ENCODE measurements around the gene RGPD3.
"Not testable (repeated sequence)": the region's sequence is repeated elsewhere in the genome, so short reads cannot be mapped to it uniquely, and the experiment has no call there.

The RGPD3 gene

GRCh38 chr2:106479563-106479962 is 11.3 kb upstream of the RGPD3 start:
- not testable (repeated sequence) for H3K4me3 ChIP-seq (ENCODE audit: low read length); H3K27me3 ChIP-seq (replicated peaks; ENCODE audit: control insufficient read depth, insufficient read depth, low read length); H3K9me3 ChIP-seq (ENCODE audit: control insufficient read depth, low read length); H3K9ac ChIP-seq (ENCODE audit: low read length); H3K4me1 ChIP-seq (ENCODE audit: control insufficient read depth, insufficient read depth, low read length); H3K36me3 ChIP-seq (ENCODE audit: control insufficient read depth, insufficient read depth, low read length, severe bottlenecking); DNase-seq (ENCODE audit: low read depth)

- H3K4me1 ChIP-seq (ENCODE audit: control insufficient read depth, insufficient read depth, low read length); H3K9me3 ChIP-seq (ENCODE audit: control insufficient read depth, low read length); H3K27me3 ChIP-seq (replicated peaks; ENCODE audit: control insufficient read depth, insufficient read depth, low read length); DNase-seq (ENCODE audit: low read depth); H3K4me3 ChIP-seq (ENCODE audit: low read length); H3K36me3 ChIP-seq (ENCODE audit: control insufficient read depth, insufficient read depth, low read length, severe bottlenecking); H3K9ac ChIP-seq (ENCODE audit: low read length): not testable (repeated sequence)
Observed at GRCh38 chr2:106477647-106478046, 9.4 kb upstream of the RGPD3 start.

- DNase-seq (ENCODE audit: low read depth); H3K27me3 ChIP-seq (replicated peaks; ENCODE audit: control insufficient read depth, insufficient read depth, low read length); H3K9ac ChIP-seq (ENCODE audit: low read length); H3K36me3 ChIP-seq (ENCODE audit: control insufficient read depth, insufficient read depth, low read length, severe bottlenecking); H3K4me3 ChIP-seq (ENCODE audit: low read length); H3K4me1 ChIP-seq (ENCODE audit: control insufficient read depth, insufficient read depth, low read length); H3K9me3 ChIP-seq (ENCODE audit: control insufficient read depth, low read length): not testable (repeated sequence)
Observed at GRCh38 chr2:106470658-106471057, 2.4 kb upstream of the RGPD3 start.

GRCh38 chr2:106467516-106467915 is 697 bp downstream of the RGPD3 start:
- not testable (repeated sequence) for DNase-seq (ENCODE audit: low read depth); H3K27me3 ChIP-seq (replicated peaks; ENCODE audit: control insufficient read depth, insufficient read depth, low read length); H3K4me1 ChIP-seq (ENCODE audit: control insufficient read depth, insufficient read depth, low read length); H3K9me3 ChIP-seq (ENCODE audit: control insufficient read depth, low read length); H3K36me3 ChIP-seq (ENCODE audit: control insufficient read depth, insufficient read depth, low read length, severe bottlenecking); H3K9ac ChIP-seq (ENCODE audit: low read length); H3K4me3 ChIP-seq (ENCODE audit: low read length)

GRCh38 chr2:106461882-106462281 is 6.3 kb downstream of the RGPD3 start:
- H3K4me1 ChIP-seq (ENCODE audit: control insufficient read depth, insufficient read depth, low read length); H3K4me3 ChIP-seq (ENCODE audit: low read length); H3K36me3 ChIP-seq (ENCODE audit: control insufficient read depth, insufficient read depth, low read length, severe bottlenecking); H3K27me3 ChIP-seq (replicated peaks; ENCODE audit: control insufficient read depth, insufficient read depth, low read length); H3K9ac ChIP-seq (ENCODE audit: low read length); DNase-seq (ENCODE audit: low read depth); H3K9me3 ChIP-seq (ENCODE audit: control insufficient read depth, low read length): not testable (repeated sequence)

GRCh38 chr2:106390680-106391079 is 77.5 kb downstream of the RGPD3 start:
- H3K9ac ChIP-seq (ENCODE audit: low read length); H3K9me3 ChIP-seq (ENCODE audit: control insufficient read depth, low read length); H3K27me3 ChIP-seq (replicated peaks; ENCODE audit: control insufficient read depth, insufficient read depth, low read length); H3K4me3 ChIP-seq (ENCODE audit: low read length); DNase-seq (ENCODE audit: low read depth); H3K36me3 ChIP-seq (ENCODE audit: control insufficient read depth, insufficient read depth, low read length, severe bottlenecking); H3K4me1 ChIP-seq (ENCODE audit: control insufficient read depth, insufficient read depth, low read length): not testable (repeated sequence)

GRCh38 chr2:106388814-106389410 is 79.3 kb downstream of the RGPD3 start:
- not testable (repeated sequence) for H3K9ac ChIP-seq (ENCODE audit: low read length); H3K4me3 ChIP-seq (ENCODE audit: low read length); H3K9me3 ChIP-seq (ENCODE audit: control insufficient read depth, low read length); H3K36me3 ChIP-seq (ENCODE audit: control insufficient read depth, insufficient read depth, low read length, severe bottlenecking); DNase-seq (ENCODE audit: low read depth); H3K4me1 ChIP-seq (ENCODE audit: control insufficient read depth, insufficient read depth, low read length); H3K27me3 ChIP-seq (replicated peaks; ENCODE audit: control insufficient read depth, insufficient read depth, low read length)

- not testable (repeated sequence) for H3K4me3 ChIP-seq (ENCODE audit: low read length); H3K27me3 ChIP-seq (replicated peaks; ENCODE audit: control insufficient read depth, insufficient read depth, low read length); H3K9me3 ChIP-seq (ENCODE audit: control insufficient read depth, low read length); H3K4me1 ChIP-seq (ENCODE audit: control insufficient read depth, insufficient read depth, low read length); H3K9ac ChIP-seq (ENCODE audit: low read length); H3K36me3 ChIP-seq (ENCODE audit: control insufficient read depth, insufficient read depth, low read length, severe bottlenecking); DNase-seq (ENCODE audit: low read depth)
Observed at GRCh38 chr2:106384548-106384947, 83.7 kb downstream of the RGPD3 start.

GRCh38 chr2:106381867-106382266 is 86.3 kb downstream of the RGPD3 start:
- H3K36me3 ChIP-seq (ENCODE audit: control insufficient read depth, insufficient read depth, low read length, severe bottlenecking); DNase-seq (ENCODE audit: low read depth); H3K4me3 ChIP-seq (ENCODE audit: low read length); H3K9me3 ChIP-seq (ENCODE audit: control insufficient read depth, low read length); H3K9ac ChIP-seq (ENCODE audit: low read length); H3K4me1 ChIP-seq (ENCODE audit: control insufficient read depth, insufficient read depth, low read length); H3K27me3 ChIP-seq (replicated peaks; ENCODE audit: control insufficient read depth, insufficient read depth, low read length): not testable (repeated sequence)

GRCh38 chr2:106379567-106379966 is 88.6 kb downstream of the RGPD3 start:
- H3K9me3 ChIP-seq (ENCODE audit: control insufficient read depth, low read length) = not testable (repeated sequence)

GRCh38 chr2:106369182-106369581 is 99.0 kb downstream of the RGPD3 start:
- H3K36me3 ChIP-seq (ENCODE audit: control insufficient read depth, insufficient read depth, low read length, severe bottlenecking); H3K9me3 ChIP-seq (ENCODE audit: control insufficient read depth, low read length); H3K27me3 ChIP-seq (replicated peaks; ENCODE audit: control insufficient read depth, insufficient read depth, low read length); H3K9ac ChIP-seq (ENCODE audit: low read length); DNase-seq (ENCODE audit: low read depth); H3K4me1 ChIP-seq (ENCODE audit: control insufficient read depth, insufficient read depth, low read length); H3K4me3 ChIP-seq (ENCODE audit: low read length): not testable (repeated sequence)

More at GRCh38 chr2:106379567-106379966, 88.6 kb downstream of the RGPD3 start:
- H3K27me3 ChIP-seq (replicated peaks; ENCODE audit: control insufficient read depth, insufficient read depth, low read length); H3K36me3 ChIP-seq (ENCODE audit: control insufficient read depth, insufficient read depth, low read length, severe bottlenecking); DNase-seq (ENCODE audit: low read depth); H3K4me3 ChIP-seq (ENCODE audit: low read length); H3K9ac ChIP-seq (ENCODE audit: low read length); H3K4me1 ChIP-seq (ENCODE audit: control insufficient read depth, insufficient read depth, low read length): not testable (repeated sequence)

GRCh38 chr2:106366204-106366885 is 101.9 kb downstream of the RGPD3 start:
- H3K9ac ChIP-seq (ENCODE audit: low read length) = no peak overlapping the region
- H3K9me3 ChIP-seq (ENCODE audit: control insufficient read depth, low read length) = no peaks in the 10 kb centered on the region
- H3K4me1 ChIP-seq (ENCODE audit: control insufficient read depth, insufficient read depth, low read length) = no peaks in the 10 kb centered on the region
- no peak overlapping the region for H3K4me3 ChIP-seq (ENCODE audit: low read length)
- H3K27me3 ChIP-seq (replicated peaks; ENCODE audit: control insufficient read depth, insufficient read depth, low read length) = no peaks in the 10 kb centered on the region
- no peak for DNase-seq (ENCODE audit: low read depth)
- no peaks in the 10 kb centered on the region for H3K36me3 ChIP-seq (ENCODE audit: control insufficient read depth, insufficient read depth, low read length, severe bottlenecking)

Measured in adipocyte (in vitro differentiated cells).